Activated CD8-positive, alpha-beta T cell treated with anti-CD3 and anti-CD28 coated beads for 36 hours (primary cell): ENCODE data around the gene CYP27A1. TPM values are rescaled to one million over a fixed set of nuclear protein-coding genes. Genes with fewer than 3 reads are reported as not detected.

Experiments
- ATAC-seq: fragments of 200-7000 bp; cut with Tn5 transposase; one replicate; pipeline ENCODE4 v1.10.0; 2021; ENCODE audit warnings: mild to moderate bottlenecking, moderate library complexity
- CTCF ChIA-PET: fragments of 350-600 bp; sonication (Branson Sonifier 250); formaldehyde crosslinking; loops from one replicate; lab custom pipeline; 2021; ENCODE audit warnings: antibody characterized with exemption; lab: Charles Lee
- POLR2A ChIA-PET: fragments of 350-600 bp; sonication (Branson Sonifier 250); formaldehyde crosslinking; loops from one replicate; lab custom pipeline; 2021; ENCODE audit warnings: antibody characterized with exemption; lab: Charles Lee
- DNase-seq: peaks from one replicate; pipeline ENCODE4 v3.0.0-alpha.2; 2020
- H3K27ac Mint-ChIP-seq: one replicate; pipeline ENCODE4 v1.8.0; 2021; ENCODE audit warnings: mild to moderate bottlenecking, mixed read lengths
- H3K27me3 Mint-ChIP-seq: one replicate; pipeline ENCODE4 v1.8.0; 2021; ENCODE audit warnings: mixed read lengths
- H3K36me3 Mint-ChIP-seq: one replicate; pipeline ENCODE4 v1.8.0; 2021; ENCODE audit warnings: low read depth, mixed read lengths
- H3K4me1 Mint-ChIP-seq: one replicate; pipeline ENCODE4 v1.8.0; 2021; ENCODE audit warnings: low read depth, mixed read lengths
- H3K4me3 Mint-ChIP-seq: one replicate; pipeline ENCODE4 v1.8.0; 2021; ENCODE audit warnings: mild to moderate bottlenecking, moderate library complexity, mixed read lengths
- H3K9me3 Mint-ChIP-seq: one replicate; pipeline ENCODE4 v1.8.0; 2021; ENCODE audit warnings: mixed read lengths
- CTCF ChIP-seq: fragments of 200-600 bp; IDR thresholded peaks from one replicate; pipeline ENCODE4 v1.8.0; 2022; ENCODE audit warnings: antibody characterized with exemption, mild to moderate bottlenecking
- intact Hi-C: fragments of 100-400 bp; cut with micrococcal nuclease; formaldehyde crosslinking; loops from one replicate; pipeline ENCODE4 v1.10.0; 2022
- total RNA-seq, 2 experiments: library from RNA; stranded (reverse); gene quantifications; one replicate each; pipeline ENCODE4 v1.2.3, GENCODE V29; 2021

The CYP27A1 gene
- total RNA-seq, 2 experiments from 2014 or later = 0.14 to 0.18 TPM

GRCh38 chr2:218746470-218746795 lies 35.5 kb upstream of the CYP27A1 start:
- intact Hi-C loops = no loop called here
- Mint-ChIP-seq H3K27ac (peak overlapping the region; percentile 21), H3K4me1 (peaks cover 19% of the 10 kb centered on the region), H3K27me3 (no peaks in the 10 kb centered on the region), H3K4me3 (no peak overlapping the region), H3K36me3 (peaks cover 66% of the 10 kb centered on the region), H3K9me3 (no peaks in the 10 kb centered on the region)
- TF ChIP-seq CTCF = no peak
- POLR2A ChIA-PET = interaction anchor here (1.3 kb wide), 1 partner anchor 9 kb away, joined by 4 read pairs; no protein-coding TSS in a partner anchor
- ATAC-seq (no peak), DNase-seq (no peak)
- CTCF ChIA-PET = interaction anchor here (0.8 to 1.3 kb wide), 2 partner anchors 9 to 19 kb away, joined by 3 read pairs; no protein-coding TSS in a partner anchor

- no peak for DNase-seq
- TF ChIP-seq CTCF = no peak
- no peak for ATAC-seq
- Mint-ChIP-seq H3K36me3 (peaks cover 67% of the 10 kb centered on the region), H3K4me1 (peaks cover 19% of the 10 kb centered on the region), H3K4me3 (no peak overlapping the region), H3K27me3 (no peaks in the 10 kb centered on the region), H3K9me3 (no peaks in the 10 kb centered on the region), H3K27ac (no peak overlapping the region)
- intact Hi-C loops = no loop called here
- POLR2A ChIA-PET = interaction anchor here (1.3 kb wide), 1 partner anchor 9 kb away, joined by 4 read pairs; no protein-coding TSS in a partner anchor
- CTCF ChIA-PET = interaction anchor here (1.1 to 1.3 kb wide), 2 partner anchors 10 to 101 kb away, joined by 3 to 6 read pairs; no protein-coding TSS in a partner anchor
Measured at GRCh38 chr2:218746960-218747359, 35.0 kb upstream of the CYP27A1 start.

GRCh38 chr2:218748741-218749441 lies 33.1 kb upstream of the CYP27A1 start:
- Mint-ChIP-seq H3K4me3 (no peak overlapping the region), H3K4me1 (peaks cover 13% of the 10 kb centered on the region), H3K9me3 (no peaks in the 10 kb centered on the region), H3K27me3 (no peaks in the 10 kb centered on the region), H3K36me3 (peaks cover 73% of the 10 kb centered on the region), H3K27ac (no peak overlapping the region)
- no peak for TF ChIP-seq CTCF
- ChIA-PET POLR2A (interaction anchor here (0.6 kb wide), 1 partner anchor 373 kb away, joined by 3 read pairs; no protein-coding TSS in a partner anchor), CTCF (interaction anchor here (0.8 to 1.3 kb wide), 2 partner anchors 22 to 100 kb away, joined by 3 to 4 read pairs; no protein-coding TSS in a partner anchor)
- DNase-seq (no peak), ATAC-seq (no peak)
- intact Hi-C loops = no loop called here

- ATAC-seq (no peak), DNase-seq (no peak)
- no peak overlapping the region for H3K27ac Mint-ChIP-seq
- TF ChIP-seq CTCF = no peak
- H3K4me1 Mint-ChIP-seq = no peaks in the 10 kb centered on the region
- POLR2A ChIA-PET = no interaction called here
- H3K27me3 Mint-ChIP-seq = no peaks in the 10 kb centered on the region
- H3K4me3 Mint-ChIP-seq = no peak overlapping the region
- peaks cover 44% of the 10 kb centered on the region for H3K36me3 Mint-ChIP-seq
- CTCF ChIA-PET = no interaction called here
- intact Hi-C loops = no loop called here
- H3K9me3 Mint-ChIP-seq = no peaks in the 10 kb centered on the region
Measured at GRCh38 chr2:218754201-218754600, 27.7 kb upstream of the CYP27A1 start.

- intact Hi-C loops = no loop called here
- H3K4me1 Mint-ChIP-seq = peaks cover 2% of the 10 kb centered on the region
- no peak for DNase-seq
- H3K27me3 Mint-ChIP-seq = no peaks in the 10 kb centered on the region
- no peak overlapping the region for H3K4me3 Mint-ChIP-seq
- ChIA-PET CTCF (no interaction called here), POLR2A (no interaction called here)
- ATAC-seq = no peak
- peaks cover 41% of the 10 kb centered on the region for H3K36me3 Mint-ChIP-seq
- no peak for TF ChIP-seq CTCF
- H3K27ac Mint-ChIP-seq = no peak overlapping the region
- H3K9me3 Mint-ChIP-seq = no peaks in the 10 kb centered on the region
Measured at GRCh38 chr2:218754781-218755180, 27.2 kb upstream of the CYP27A1 start.
